Panc1 (cell line): ENCODE measurements around the gene USH1G. TPM values are rescaled to one million over a fixed set of nuclear protein-coding genes. Genes with fewer than 3 reads are reported as not detected.

Experiments used
- ATAC-seq: fragments of 200-7000 bp; cut with Tn5 transposase; 2 replicates; pipeline ENCODE4 v1.9.1; 2020; ENCODE audit warnings: mild to moderate bottlenecking, moderate library complexity
- BruUV-seq: library from RNA; stranded (reverse); fragments of 400-500 nt; replicated peaks from 2 replicates; lab custom pipeline; 2021; lab: Mats Ljungman, UMichigan
- CTCF ChIA-PET: fragments of 300-600 bp; sonication (Branson Sonifier 250); formaldehyde crosslinking; loops from one replicate; lab custom pipeline; 2022; ENCODE audit warnings: antibody characterized with exemption; lab: Charles Lee
- POLR2A ChIA-PET: fragments of 300-600 bp; sonication (Branson Sonifier 250); formaldehyde crosslinking; loops from one replicate; lab custom pipeline; 2022; ENCODE audit warnings: antibody characterized with exemption; lab: Charles Lee
- DNase-seq: peaks from one replicate; pipeline ENCODE4 v3.0.0-alpha.2; 2010; ENCODE audit warnings: low read depth, low spot score
- H3K27ac ChIP-seq: 2 replicates; pipeline ENCODE4 v1.5.1; 2011; ENCODE audit warnings: mild to moderate bottlenecking, low read length, inconsistent platforms
- H3K27me3 ChIP-seq: fragments of 200-500 bp; sonication (Bioruptor generic); 2 replicates; pipeline ENCODE4 v1.6.0; 2014; ENCODE audit warnings: low read length, inconsistent platforms; ENCODE audit not compliant: control insufficient read depth, insufficient read depth
- H3K36me3 ChIP-seq: fragments of 200-500 bp; sonication (Bioruptor generic); 2 replicates; pipeline ENCODE4 v1.5.1; 2014; ENCODE audit warnings: inconsistent platforms, mild to moderate bottlenecking, low read length, moderate library complexity; ENCODE audit not compliant: control insufficient read depth, insufficient read depth
- H3K4me1 ChIP-seq: 2 replicates; pipeline ENCODE4 v1.5.1; 2011; ENCODE audit warnings: inconsistent platforms, mild to moderate bottlenecking, low read length, moderate library complexity; ENCODE audit not compliant: control insufficient read depth, insufficient read depth
- H3K4me3 ChIP-seq, 2 experiments: 2 replicates each; pipeline ENCODE4 v1.5.1; 2011 to 2012; ENCODE audit warnings: low read depth in 2 of 2, low read length in 2 of 2, mild to moderate bottlenecking in 2 of 2, inconsistent platforms in 1 of 2, moderate library complexity in 1 of 2
- H3K9me3 ChIP-seq: fragments of 200-500 bp; sonication (Bioruptor generic); 2 replicates; pipeline ENCODE4 v1.5.1; 2014; ENCODE audit warnings: low read depth, mild to moderate bottlenecking, inconsistent platforms, low read length, moderate library complexity; ENCODE audit not compliant: control insufficient read depth, insufficient read depth
- CTCF ChIP-seq: fragments of 450-650 bp; IDR thresholded peaks from 2 replicates; pipeline ENCODE4 v1.5.1; 2017; ENCODE audit warnings: mild to moderate bottlenecking
- POLR2AphosphoS5 ChIP-seq: IDR thresholded peaks from 2 replicates; pipeline ENCODE4 v1.6.1; 2012; ENCODE audit warnings: mild to moderate bottlenecking, low read depth, low read length, moderate library complexity
- REST ChIP-seq, 2 experiments: IDR thresholded peaks; 2 replicates each; pipeline ENCODE4 v1.6.1; 2011 to 2012; ENCODE audit warnings: low read depth in 2 of 2, control low read depth in 1 of 2, low read length in 1 of 2, mild to moderate bottlenecking in 1 of 2, moderate library complexity in 1 of 2; ENCODE audit not compliant: insufficient read depth in 1 of 2
- SIN3A ChIP-seq: IDR thresholded peaks from 2 replicates; pipeline ENCODE4 v1.6.1; 2012; ENCODE audit warnings: low read depth, mild to moderate bottlenecking, low read length, moderate library complexity, borderline replicate concordance; ENCODE audit not compliant: insufficient read depth
- TCF7L2 ChIP-seq: IDR thresholded peaks from 2 replicates; pipeline ENCODE4 v1.6.1; 2011; ENCODE audit warnings: mild to moderate bottlenecking, low read depth, low read length, inconsistent platforms
- in situ Hi-C: cut with HindIII; loops from 2 replicates; pipeline ENCODE4 v1.10.0; 2016; ENCODE audit warnings: low sequenced_read_pairs, low pct_unique_long_range_greater_than_20kb
- intact Hi-C: fragments of 100-400 bp; cut with micrococcal nuclease; formaldehyde crosslinking; loops from one replicate; pipeline ENCODE4 v1.10.0; 2022; ENCODE audit not compliant: unreplicated experiment
- total RNA-seq: library from RNA; stranded (reverse); gene quantifications from one replicate; pipeline ENCODE4 v1.2.1, GENCODE V29; 2021; ENCODE audit not compliant: unreplicated experiment

Gene USH1G
- total RNA-seq, 1 experiment from 2014 or later, result not detected

- POLR2A ChIA-PET, result no interaction called here
- no peak for TF ChIP-seq REST (IDR thresholded peaks at IDR 0.05; ENCODE audit: insufficient read depth in 1 of 2, low read depth in 2 of 2, low read length in 1 of 2)
- TF ChIP-seq POLR2AphosphoS5, result no peak
- TF ChIP-seq SIN3A, result no peak
- no peak for TF ChIP-seq TCF7L2
- TF ChIP-seq CTCF, result no peak
Observed at GRCh38 chr17:74921769-74922168, 1.3 kb downstream of the USH1G start.

GRCh38 chr17:74921026-74921681, 1.9 kb downstream of the USH1G start:
- Histone ChIP-seq H3K4me1 (peaks cover 4% of the 10 kb centered on the region; the same call in 1 of the 2 replicates), H3K4me3 (no peak overlapping the region), H3K36me3 (peaks cover 5% of the 10 kb centered on the region; the same call in 1 of the 2 replicates), H3K27me3 (peaks cover 18% of the 10 kb centered on the region), H3K9me3 (no peaks in the 10 kb centered on the region), H3K27ac (no peak overlapping the region)
- TF ChIP-seq TCF7L2 (no peak), POLR2AphosphoS5 (no peak), CTCF (no peak), SIN3A (no peak), REST (IDR thresholded peaks at IDR 0.05; ENCODE audit: insufficient read depth in 1 of 2, low read depth in 2 of 2, low read length in 1 of 2) (no peak)
- DNase-seq (no peak), ATAC-seq (0 out of 2 replicates have a peak, but pooled peaks have one; percentile 16)
- no TSS peak for BruUV-seq
- CTCF ChIA-PET, result interaction anchor here (2.6 to 3.4 kb wide), 2 partner anchors 36 to 40 kb away, joined by 30 to 41 read pairs; no protein-coding TSS in a partner anchor
- POLR2A ChIA-PET, result no interaction called here
- in situ Hi-C loops (no loop called here), intact Hi-C loops (no loop called here)

More at GRCh38 chr17:74921769-74922168, 1.3 kb downstream of the USH1G start:
- no peak for ATAC-seq
- in situ Hi-C loops (no loop called here), intact Hi-C loops (no loop called here)
- CTCF ChIA-PET, result interaction anchor here (0.6 to 2.6 kb wide), 2 partner anchors 39 to 294 kb away, joined by 3 to 41 read pairs; no protein-coding TSS in a partner anchor
- BruUV-seq, result no TSS peak
- H3K27me3 ChIP-seq, result peaks cover 18% of the 10 kb centered on the region
- H3K9me3 ChIP-seq, result no peaks in the 10 kb centered on the region
- H3K4me1 ChIP-seq, result peaks cover 4% of the 10 kb centered on the region; the same call in 1 of the 2 replicates
- no peak overlapping the region for H3K27ac ChIP-seq
- no peak for DNase-seq
- peaks cover 5% of the 10 kb centered on the region; the same call in 1 of the 2 replicates for H3K36me3 ChIP-seq
- no peak overlapping the region for H3K4me3 ChIP-seq
